ENCODE results near the gene NHEJ1.

Gene NHEJ1

DNA sequence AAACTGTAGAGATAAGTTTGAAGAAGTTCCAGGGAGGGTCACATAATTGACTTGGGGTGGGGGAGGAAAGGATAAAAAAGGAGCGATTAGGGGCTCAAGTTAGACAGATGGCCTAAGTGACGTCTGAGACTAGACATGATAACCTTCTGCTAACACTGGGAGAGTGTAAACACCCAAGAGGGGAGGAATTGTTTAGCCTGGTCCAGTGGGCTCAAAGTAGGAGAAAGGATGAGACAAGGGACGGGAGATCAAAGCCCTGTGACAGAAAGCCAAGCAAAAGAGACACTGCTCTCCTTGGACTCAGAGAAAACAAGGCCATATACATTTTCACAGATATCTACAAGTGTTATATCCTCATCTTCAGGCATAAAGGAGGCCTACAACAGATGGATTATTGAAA lies 54.4 kb downstream of the NHEJ1 start:
- no peak for DNase-seq (ENCODE audit: low read depth, low spot score)
- H3K4me3 ChIP-seq (ENCODE audit: low read length): no peak overlapping the region

DNA sequence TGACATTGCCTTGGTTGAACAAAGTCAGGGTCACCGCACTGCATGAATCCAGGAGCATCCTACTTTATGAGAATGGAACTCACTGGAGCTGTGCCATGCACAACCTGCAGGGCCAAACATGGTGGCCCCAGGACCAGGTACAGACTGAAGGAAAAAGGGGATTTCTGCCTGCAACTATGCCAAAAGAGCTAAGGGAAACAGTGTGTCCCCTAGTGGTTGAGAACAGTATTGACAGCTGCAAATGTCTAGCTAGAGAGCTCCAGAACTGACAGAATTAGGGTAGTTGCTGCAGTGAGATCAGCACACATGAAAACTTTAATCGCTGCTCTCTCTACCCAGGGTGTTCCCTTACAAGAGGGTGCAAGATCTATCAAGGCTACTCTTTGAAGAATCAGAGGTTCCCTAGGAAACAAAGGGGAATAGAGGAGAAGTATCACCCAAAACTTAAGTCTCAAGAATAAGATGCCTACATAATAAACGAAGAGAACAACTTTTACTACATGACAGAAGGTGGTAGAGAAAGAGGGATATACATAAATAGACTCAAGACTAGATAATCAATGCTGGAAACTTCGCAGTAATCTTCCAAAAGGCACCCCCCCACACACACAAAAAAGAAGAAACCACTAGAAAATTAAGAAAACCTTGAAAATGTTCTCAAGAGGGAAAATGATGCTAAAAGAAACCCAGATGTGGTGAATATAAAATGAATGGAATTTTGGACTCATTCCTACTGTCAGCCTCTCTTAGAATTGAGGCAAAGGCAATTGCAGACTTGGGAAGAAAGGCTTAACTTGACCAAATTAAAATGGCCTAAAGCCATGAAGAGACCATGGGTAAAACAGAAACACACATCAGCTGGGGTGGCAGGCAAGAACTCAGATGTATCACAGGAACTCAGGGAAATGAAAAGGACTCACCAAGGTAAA lies 56.2 kb downstream of the NHEJ1 start:
- peak; percentile 29 for DNase-seq (ENCODE audit: low read depth, low spot score)
- no peak overlapping the region for H3K4me3 ChIP-seq (ENCODE audit: low read length)

DNA sequence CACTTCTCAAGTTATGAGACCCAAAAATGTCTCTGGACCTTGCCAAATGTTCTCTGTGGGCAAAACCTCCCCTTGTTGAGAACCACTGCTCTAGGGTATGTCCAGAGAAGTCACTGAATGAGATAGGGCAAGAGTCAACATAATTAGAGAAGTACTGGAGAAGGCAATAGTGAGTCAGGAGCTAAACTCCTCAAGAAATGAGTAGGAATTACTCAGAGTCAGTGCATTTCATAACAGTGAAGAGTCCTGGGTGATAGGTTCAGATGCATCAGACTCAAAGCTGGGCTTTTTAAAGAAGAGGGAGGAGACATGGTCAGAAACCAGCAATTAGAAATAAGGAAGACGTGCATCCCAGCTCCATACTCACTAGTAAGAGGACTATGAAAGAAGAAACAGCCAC lies 61.3 kb downstream of the NHEJ1 start:
- no peak for DNase-seq (ENCODE audit: low read depth, low spot score)
- H3K4me3 ChIP-seq (ENCODE audit: low read length): no peak overlapping the region

DNA sequence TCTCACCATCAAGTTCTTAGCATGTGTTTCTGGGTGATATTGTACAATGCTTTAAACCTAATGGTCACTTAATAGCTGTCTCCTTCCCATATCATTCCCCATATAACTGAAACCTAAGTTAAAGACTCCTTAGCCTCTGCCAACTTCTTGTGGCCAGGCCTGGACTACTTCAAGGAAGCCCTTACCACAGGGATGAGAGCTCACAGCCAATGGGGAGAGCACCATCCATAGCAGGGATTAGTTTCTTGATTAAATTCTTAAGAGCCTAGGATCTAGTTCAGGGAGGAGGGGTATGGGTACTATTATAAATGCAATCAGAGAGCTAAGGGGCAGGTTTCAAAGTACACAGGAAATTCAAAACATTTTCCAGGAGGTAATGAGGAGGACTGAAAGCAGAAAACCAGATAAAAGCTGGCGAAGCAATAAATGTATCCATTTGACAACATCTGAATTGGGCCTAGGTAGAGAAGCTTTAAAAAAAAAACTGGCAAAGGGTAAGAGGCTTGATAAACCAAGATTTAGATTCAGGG lies 65.1 kb downstream of the NHEJ1 start:
- no peak for DNase-seq (ENCODE audit: low read depth, low spot score)

DNA sequence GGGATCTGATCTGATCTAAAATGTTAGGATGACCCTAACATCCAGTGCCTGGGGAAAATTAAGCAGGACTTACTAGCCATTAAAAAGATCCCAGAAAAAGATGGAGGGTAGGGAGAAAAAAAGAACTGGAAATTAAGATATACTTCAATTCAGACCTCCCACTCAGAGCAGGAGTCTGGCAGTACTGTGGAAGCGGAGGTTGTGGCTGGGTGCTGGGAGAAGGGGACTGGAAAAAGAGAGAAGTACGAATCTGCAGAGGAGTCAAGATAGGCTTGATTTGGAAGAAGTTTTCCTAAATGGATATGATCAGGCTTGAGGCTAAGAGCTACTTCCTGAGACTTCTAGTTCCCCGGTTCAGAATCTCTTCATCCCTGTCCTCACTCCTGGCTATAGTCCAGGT lies 66.4 kb downstream of the NHEJ1 start:
- DNase-seq (ENCODE audit: low read depth, low spot score): no peak
- no peak overlapping the region for H3K4me3 ChIP-seq (ENCODE audit: low read length)

More for the DNA sequence above, 65.1 kb downstream of the NHEJ1 start:
- H3K4me3 ChIP-seq (ENCODE audit: low read length): no peak overlapping the region

DNA sequence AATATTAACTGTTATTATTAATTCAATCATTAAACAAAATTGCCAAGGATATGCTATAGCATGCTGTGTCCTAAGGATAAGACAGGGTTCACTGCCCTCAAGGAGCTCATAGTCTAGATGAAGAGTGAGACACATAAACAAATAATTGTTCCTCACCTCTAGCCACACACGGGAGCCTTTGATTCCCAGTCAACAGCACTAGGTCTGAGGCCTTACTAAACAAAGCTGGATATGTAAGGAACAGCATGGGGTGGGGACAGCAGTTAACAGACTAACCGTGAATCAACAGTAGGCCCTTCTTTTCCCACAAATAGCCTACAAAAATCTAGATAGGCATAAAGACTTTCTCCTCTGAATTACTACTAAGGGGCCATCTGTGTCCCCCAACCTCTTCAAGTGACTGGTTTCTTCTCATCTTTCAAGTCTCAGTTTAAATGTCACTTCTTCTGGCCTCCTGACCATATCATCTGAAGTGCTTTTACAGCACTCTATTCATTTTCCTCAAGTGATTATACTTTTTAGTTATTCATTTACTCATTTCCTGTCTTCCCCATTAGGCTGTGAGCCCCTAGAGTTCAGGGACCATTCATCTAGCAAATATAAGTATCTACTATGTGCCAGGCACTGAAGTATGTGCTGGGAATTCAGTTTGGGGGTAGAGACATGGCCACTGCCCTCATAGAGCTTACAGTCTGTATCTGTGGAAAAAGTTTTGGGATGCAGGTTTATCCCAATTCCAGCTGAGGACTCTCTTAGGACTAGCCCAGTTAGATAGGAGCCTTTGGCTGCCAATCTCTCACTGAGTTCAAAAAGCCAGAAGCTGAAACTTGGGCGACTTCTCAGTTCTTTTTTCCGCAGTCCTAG lies 69.9 kb downstream of the NHEJ1 start:
- H3K4me3 ChIP-seq (ENCODE audit: low read length): no peak overlapping the region
- DNase-seq (ENCODE audit: low read depth, low spot score): no peak

DNA sequence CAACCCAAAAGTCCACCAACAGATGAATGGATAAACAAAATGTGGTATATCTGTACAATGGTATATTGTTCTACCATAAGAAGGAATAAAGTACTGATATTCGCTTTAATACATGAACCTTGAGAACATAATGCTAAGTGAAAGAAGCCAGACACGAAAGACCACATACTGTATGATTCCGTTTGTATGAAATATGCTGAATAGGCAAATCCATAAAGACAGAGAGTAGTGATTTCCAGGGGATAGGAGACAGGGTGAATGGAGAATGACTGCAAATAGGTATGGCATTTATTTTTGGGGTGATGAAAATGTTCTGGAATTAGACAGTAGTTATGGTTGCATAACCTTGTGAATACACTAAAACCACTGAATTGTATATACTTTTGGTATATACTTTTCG lies 71.3 kb downstream of the NHEJ1 start:
- DNase-seq (ENCODE audit: low read depth, low spot score): no peak

DNA sequence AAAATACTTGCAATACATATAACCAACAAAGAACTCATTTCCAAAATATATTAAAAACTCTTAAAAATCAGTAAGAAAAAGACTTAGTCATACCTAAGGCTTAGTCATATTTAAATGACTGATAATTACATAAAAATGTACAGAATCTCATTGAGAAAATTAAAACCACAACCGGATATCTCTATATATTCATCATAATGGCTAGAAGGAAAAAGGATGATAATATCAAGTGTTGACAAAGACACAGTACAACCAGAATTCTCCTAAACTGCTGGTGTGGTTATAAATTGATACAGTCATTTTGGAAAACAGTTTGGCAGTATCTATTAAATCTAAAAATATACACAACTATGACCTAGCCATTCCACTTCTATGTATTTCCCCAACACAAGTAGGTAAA lies 72.8 kb downstream of the NHEJ1 start:
- no peak for DNase-seq (ENCODE audit: low read depth, low spot score)
- no peak overlapping the region for H3K4me3 ChIP-seq (ENCODE audit: low read length)

More for the DNA sequence above, 71.3 kb downstream of the NHEJ1 start:
- H3K4me3 ChIP-seq (ENCODE audit: low read length): no peak overlapping the region

DNA sequence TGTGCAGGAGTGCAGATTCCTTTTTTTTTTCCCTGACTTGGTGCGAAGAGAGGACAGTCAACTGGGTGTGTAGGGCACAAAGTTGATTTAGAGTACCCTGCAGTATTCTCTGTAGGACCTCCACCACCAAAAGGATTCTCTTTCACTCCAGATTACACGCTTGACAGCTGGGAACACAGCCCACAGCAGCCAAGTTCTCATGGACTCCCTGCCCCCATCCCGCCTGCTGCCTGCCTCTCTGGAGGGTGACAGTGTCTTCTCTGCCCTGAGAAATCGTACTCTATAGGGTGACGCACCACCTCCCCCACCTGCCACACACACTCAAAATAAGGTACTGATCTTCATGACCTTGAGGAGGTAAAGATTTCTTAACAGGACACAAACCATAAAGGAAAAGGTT lies 73.3 kb downstream of the NHEJ1 start:
- H3K4me3 ChIP-seq (ENCODE audit: low read length): no peak overlapping the region
- no peak for DNase-seq (ENCODE audit: low read depth, low spot score)

DNA sequence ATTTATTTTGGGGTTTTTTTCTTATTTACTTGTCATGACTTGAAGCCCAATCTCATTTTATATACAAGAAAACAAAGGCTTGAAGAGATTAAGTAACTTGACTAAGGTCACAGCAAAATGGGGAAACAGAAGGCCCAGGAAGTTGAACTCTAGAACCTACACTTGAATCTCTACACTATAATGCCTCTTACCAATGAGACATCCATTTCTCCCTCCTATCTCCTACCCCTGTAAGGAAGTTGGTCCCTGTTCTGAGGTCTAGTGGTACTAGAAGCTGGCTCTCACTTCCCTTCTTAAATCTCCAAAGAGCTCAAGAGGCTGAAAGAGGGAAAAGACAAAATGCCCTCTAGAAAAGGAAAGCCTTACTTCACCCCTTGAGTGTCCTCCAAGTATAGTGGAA lies 74.4 kb downstream of the NHEJ1 start:
- no peak overlapping the region for H3K4me3 ChIP-seq (ENCODE audit: low read length)
- no peak for DNase-seq (ENCODE audit: low read depth, low spot score)

DNA sequence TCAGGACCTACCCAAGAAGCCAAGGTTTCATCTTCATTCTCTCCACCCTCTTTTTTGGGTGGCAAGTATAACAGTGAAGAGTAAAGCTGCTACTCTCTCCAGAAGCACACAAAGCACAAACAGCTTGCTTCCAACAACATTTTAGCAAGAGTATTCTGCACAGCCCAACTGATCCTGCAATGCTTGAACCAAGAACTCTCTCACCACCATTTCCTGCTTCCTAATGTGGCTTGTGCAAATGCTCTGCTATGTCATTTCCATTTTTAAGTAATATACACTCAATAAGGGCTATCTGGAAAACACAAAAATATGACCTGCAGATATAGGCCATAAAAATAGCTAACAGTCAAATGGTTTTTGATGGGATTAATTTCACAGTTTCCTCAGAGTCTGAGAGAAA lies 75.8 kb downstream of the NHEJ1 start:
- H3K4me3 ChIP-seq (ENCODE audit: low read length): no peak overlapping the region
- DNase-seq (ENCODE audit: low read depth, low spot score): peak; percentile 62

DNA sequence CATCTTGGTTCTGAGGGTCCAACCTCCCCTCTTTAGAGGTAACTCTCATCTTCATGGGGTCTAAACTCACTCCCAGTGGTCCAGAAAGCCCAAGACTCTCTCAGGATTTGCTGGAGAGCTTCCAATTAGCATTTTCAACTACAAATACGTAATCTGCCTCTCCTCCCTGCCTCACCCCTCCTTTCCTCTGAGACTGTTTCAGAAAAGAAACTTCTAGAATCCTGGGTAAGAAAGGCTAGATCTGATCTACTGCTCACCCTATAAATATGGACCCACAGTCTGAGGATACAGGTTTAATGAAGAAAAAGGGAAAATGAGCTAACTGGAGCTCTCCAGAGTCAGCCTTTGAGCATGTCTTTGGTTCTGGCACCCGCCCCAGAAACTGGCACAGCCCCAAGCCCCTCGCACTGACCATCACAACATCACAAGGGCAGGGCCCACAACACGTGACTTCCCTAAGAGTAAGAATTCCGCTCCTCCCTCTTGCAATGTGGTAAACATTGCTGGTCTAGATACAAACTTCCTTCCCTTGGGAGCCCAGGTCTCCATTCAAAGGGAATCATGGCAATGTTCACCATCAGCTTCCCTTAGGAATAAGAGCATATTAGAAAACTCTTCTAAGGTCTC lies 78.2 kb downstream of the NHEJ1 start:
- no peak for DNase-seq (ENCODE audit: low read depth, low spot score)
- no peak overlapping the region for H3K4me3 ChIP-seq (ENCODE audit: low read length)

DNA sequence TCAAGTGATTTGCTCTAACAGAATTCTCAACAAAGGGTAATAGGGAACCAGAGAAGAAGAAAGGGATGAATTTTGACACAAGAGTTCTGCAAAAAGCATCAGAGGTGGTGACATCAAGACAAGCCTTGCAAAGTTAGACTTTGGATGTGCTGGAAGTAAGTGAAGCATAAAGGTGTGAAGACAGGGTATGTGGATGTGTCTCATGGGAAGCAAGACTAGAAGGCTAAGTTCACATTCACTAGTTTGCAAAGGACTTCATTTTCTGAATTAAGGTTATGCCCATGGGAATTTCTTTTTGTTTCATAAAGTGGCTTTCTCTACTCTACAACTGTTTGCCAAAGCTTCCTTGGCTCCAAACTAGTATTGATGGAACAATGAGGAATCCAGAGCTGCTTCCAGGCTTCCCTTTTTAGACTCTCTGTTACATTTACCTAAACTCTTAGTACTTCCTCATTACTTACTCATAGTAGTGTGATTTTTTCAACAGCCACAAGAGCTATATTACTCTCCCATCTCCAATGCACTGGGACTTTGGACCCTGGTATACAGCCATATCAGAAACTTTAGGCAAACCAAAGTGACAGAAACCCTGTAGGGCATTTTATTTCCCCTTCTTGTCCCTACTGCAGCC lies 78.8 kb downstream of the NHEJ1 start:
- DNase-seq (ENCODE audit: low read depth, low spot score): no peak

DNA sequence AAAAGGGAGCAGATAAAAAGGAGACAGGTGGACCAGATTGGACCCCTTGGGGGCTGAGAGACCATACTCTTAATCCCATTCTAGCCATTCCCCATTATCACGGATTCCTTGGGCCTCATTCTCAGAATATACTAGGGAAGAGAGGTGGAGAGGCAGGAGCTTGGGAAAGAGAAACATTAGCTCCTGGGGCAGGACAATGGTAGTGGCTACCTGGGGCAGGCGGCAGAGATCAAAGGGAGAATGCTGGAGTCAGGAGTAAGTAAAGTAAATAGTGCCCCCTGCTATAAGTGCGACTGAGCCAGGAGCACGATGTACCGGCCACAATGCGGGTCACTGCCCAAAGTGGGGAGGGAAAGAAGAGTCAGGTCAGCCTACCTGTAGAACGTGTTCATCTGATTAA lies 79.5 kb downstream of the NHEJ1 start:
- H3K4me3 ChIP-seq (ENCODE audit: low read length): no peak overlapping the region
- DNase-seq (ENCODE audit: low read depth, low spot score): no peak

More for the DNA sequence above, 78.8 kb downstream of the NHEJ1 start:
- H3K4me3 ChIP-seq (ENCODE audit: low read length): no peak overlapping the region

DNA sequence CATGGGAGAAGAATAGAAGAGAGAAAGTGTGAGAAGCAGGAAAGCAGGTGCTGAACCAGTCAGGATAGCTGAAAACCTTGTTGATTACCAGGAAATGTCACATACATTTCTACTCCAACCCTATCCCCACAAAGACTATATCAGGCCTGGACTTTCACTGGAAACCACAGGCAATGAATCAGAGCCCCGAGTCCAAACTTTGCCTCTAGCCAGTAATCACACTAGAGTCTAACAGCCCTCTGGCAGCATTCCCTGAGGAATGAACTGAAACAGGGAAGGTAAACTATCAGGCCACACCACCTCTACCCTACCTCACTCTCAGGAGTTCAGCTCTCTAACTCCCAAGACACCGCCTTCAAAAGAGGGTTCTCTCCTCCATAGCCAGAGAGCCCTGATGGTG lies 81.2 kb downstream of the NHEJ1 start:
- DNase-seq (ENCODE audit: low read depth, low spot score): no peak
- H3K4me3 ChIP-seq (ENCODE audit: low read length): no peak overlapping the region

DNA sequence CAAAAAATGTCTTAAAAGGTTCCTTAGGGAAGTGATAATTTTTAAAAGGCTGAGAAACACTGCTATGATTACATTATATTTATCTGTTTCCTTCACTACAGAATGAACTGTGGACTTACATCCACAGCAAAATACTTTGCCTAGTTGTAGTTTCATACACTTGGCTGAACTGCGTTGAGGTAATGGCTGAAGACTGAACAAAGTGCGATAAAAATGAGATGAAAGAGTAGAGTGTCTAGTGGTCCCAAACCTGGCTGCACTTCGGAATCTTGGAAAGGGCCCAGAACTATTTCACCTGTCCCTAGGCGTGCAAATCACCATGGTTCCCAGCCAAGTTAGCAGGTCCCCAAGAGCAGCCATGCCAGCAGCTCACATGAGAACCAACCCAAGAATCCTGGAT lies 81.7 kb downstream of the NHEJ1 start:
- no peak for DNase-seq (ENCODE audit: low read depth, low spot score)
- H3K4me3 ChIP-seq (ENCODE audit: low read length): no peak overlapping the region

DNA sequence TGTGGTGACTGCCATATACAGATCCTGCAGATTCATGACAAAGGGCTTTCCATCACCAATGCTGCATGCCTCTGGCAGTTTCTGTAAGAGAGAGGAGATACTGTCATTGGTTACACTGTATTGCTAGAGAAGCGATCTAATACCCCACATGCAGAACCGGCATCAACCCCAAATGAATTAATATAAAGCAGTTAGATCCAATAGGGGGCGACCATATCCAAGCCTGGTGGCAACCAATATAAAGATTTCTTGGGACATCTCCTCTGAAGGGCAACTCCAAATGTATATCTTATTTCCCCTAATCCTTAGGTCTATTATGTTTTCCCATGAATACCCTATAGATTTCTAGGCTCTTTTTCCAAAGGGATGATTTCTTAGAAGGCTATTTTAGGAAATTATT lies 82.5 kb downstream of the NHEJ1 start:
- no peak overlapping the region for H3K4me3 ChIP-seq (ENCODE audit: low read length)
- DNase-seq (ENCODE audit: low read depth, low spot score): no peak

DNA sequence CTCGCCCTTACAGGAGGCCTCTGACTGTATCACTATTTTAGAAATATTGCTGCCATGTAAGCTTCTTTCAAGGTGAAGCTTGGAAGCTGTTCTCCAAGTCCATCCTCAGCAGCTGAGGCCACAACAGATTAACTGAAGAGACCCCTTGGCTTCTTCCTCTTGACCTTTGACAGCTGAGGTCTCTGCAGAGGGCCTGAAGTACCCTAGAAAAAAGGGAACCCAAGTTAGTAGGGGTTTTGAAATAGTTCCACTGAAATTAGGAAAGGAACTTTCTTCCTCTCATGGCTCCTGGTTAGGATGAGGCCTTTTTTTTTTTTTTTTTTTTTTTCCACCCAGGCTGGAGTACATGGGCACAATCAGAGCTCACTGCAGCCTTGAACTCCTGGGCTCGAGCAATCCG lies 84.4 kb downstream of the NHEJ1 start:
- no peak for DNase-seq (ENCODE audit: low read depth, low spot score)
- no peak overlapping the region for H3K4me3 ChIP-seq (ENCODE audit: low read length)

Data from Jurkat, Clone E6-1 (cell line).